SIG-M5 treated with dmso at 0.1 percent for 504 hours (cell line): ENCODE measurements around the gene BABAM2.
"Not testable (repeated sequence)": the region's sequence is repeated elsewhere in the genome, so short reads cannot be mapped to it uniquely, and the experiment has no call there.

Experiments
- DNase-seq: peaks from one replicate; lab custom pipeline; 2025; ENCODE audit not compliant: unreplicated experiment; lab: John Stamatoyannopoulos, UW

Gene BABAM2

GRCh38 chr2:27878825-27879224 is 11.7 kb upstream of the BABAM2 start:
- DNase-seq: no peak

- not testable (repeated sequence) for DNase-seq
Observed at GRCh38 chr2:27881815-27882583, 8.5 kb upstream of the BABAM2 start.

- not testable (repeated sequence) for DNase-seq
Observed at GRCh38 chr2:27882584-27882922, 8.0 kb upstream of the BABAM2 start.

GRCh38 chr2:27884601-27885000 is 5.9 kb upstream of the BABAM2 start:
- DNase-seq: no peak

- DNase-seq: no peak
Observed at GRCh38 chr2:27885234-27885633, 5.3 kb upstream of the BABAM2 start.

GRCh38 chr2:27885661-27886060 is 4.9 kb upstream of the BABAM2 start:
- DNase-seq: no peak

GRCh38 chr2:27886322-27886721 is 4.2 kb upstream of the BABAM2 start:
- DNase-seq: no peak

- no peak for DNase-seq
Observed at GRCh38 chr2:27887111-27887510, 3.4 kb upstream of the BABAM2 start.

- DNase-seq: no peak
Observed at GRCh38 chr2:27887830-27888229, 2.7 kb upstream of the BABAM2 start.

- no peak for DNase-seq
Observed at GRCh38 chr2:27888790-27889189, 1.7 kb upstream of the BABAM2 start.

- no peak for DNase-seq
Observed at GRCh38 chr2:27889774-27890145, 769 bp upstream of the BABAM2 start.

GRCh38 chr2:27890924-27891672 is 569 bp downstream of the BABAM2 start:
- DNase-seq: peak; percentile 64

GRCh38 chr2:27891673-27892105 is 1.2 kb downstream of the BABAM2 start:
- DNase-seq: no peak

GRCh38 chr2:27893006-27893405 is 2.5 kb downstream of the BABAM2 start:
- no peak for DNase-seq

- peak; percentile 20 for DNase-seq
Observed at GRCh38 chr2:27897717-27898116, 7.2 kb downstream of the BABAM2 start.

GRCh38 chr2:27901234-27901633 is 10.7 kb downstream of the BABAM2 start:
- DNase-seq: peak; percentile 54

GRCh38 chr2:27902098-27902497 is 11.6 kb downstream of the BABAM2 start:
- DNase-seq: no peak

- DNase-seq: no peak
Observed at GRCh38 chr2:27903018-27903417, 12.5 kb downstream of the BABAM2 start.

- DNase-seq: no peak
Observed at GRCh38 chr2:27903649-27904404, 13.3 kb downstream of the BABAM2 start.

- no peak for DNase-seq
Observed at GRCh38 chr2:27904405-27904665, 13.8 kb downstream of the BABAM2 start.

GRCh38 chr2:27906074-27906473 is 15.5 kb downstream of the BABAM2 start:
- no peak for DNase-seq

GRCh38 chr2:27907547-27907946 is 17.0 kb downstream of the BABAM2 start:
- no peak for DNase-seq
